Neuronal stem cell (in vitro differentiated cells): Measurements from ENCODE around the gene UCMA. TPM values are rescaled to one million over a fixed set of nuclear protein-coding genes. Genes with fewer than 3 reads are reported as not detected.
A peak's percentile ranks its signal among the peaks of the same experiment; 100 is the strongest.
"Not testable (repeated sequence)": the region's sequence is repeated elsewhere in the genome, so short reads cannot be mapped to it uniquely, and the experiment has no call there.

Experiments used
- DNase-seq: peaks from one replicate; pipeline ENCODE4 v3.0.0-alpha.2; 2013; ENCODE audit warnings: low spot score
- H2AFZ ChIP-seq: one replicate; pipeline ENCODE4 v1.6.1; 2013; ENCODE audit warnings: mild to moderate bottlenecking, low read length, inconsistent platforms
- H2AK5ac ChIP-seq: 2 replicates; pipeline ENCODE4 v1.6.1; 2013; ENCODE audit warnings: low read depth, mild to moderate bottlenecking, inconsistent platforms, low read length, moderate library complexity, mixed read lengths
- H2BK120ac ChIP-seq: 2 replicates; pipeline ENCODE4 v1.6.1; 2013; ENCODE audit warnings: low read depth, mild to moderate bottlenecking, inconsistent platforms, low read length, moderate library complexity, mixed read lengths
- H2BK12ac ChIP-seq: one replicate; pipeline ENCODE4 v1.6.1; 2013; ENCODE audit warnings: low read length, inconsistent platforms
- H2BK15ac ChIP-seq: 2 replicates; pipeline ENCODE4 v1.6.1; 2013; ENCODE audit warnings: mild to moderate bottlenecking, low read length, inconsistent platforms, mixed read lengths
- H2BK5ac ChIP-seq: one replicate; pipeline ENCODE4 v1.6.1; 2013; ENCODE audit warnings: inconsistent platforms, mild to moderate bottlenecking, low read length, moderate library complexity
- H3K14ac ChIP-seq: one replicate; pipeline ENCODE4 v1.6.1; 2013; ENCODE audit warnings: low read length, inconsistent platforms
- H3K18ac ChIP-seq: 2 replicates; pipeline ENCODE4 v1.6.1; 2013; ENCODE audit warnings: low read length, inconsistent platforms
- H3K23ac ChIP-seq: 2 replicates; pipeline ENCODE4 v1.6.1; 2013; ENCODE audit warnings: low read depth, mild to moderate bottlenecking, mixed read lengths, low read length, inconsistent platforms; ENCODE audit not compliant: poor library complexity
- H3K27ac ChIP-seq: replicated peaks from 3 replicates; pipeline ENCODE4 v1.5.1; 2013; ENCODE audit warnings: low read length, inconsistent platforms
- H3K27me3 ChIP-seq, 3 experiments: 2 replicates each; pipeline ENCODE4 v1.6.1; 2013; ENCODE audit warnings: low read length in 3 of 3, mild to moderate bottlenecking in 2 of 3, inconsistent platforms in 1 of 3, low read depth in 1 of 3, mixed read lengths in 1 of 3, moderate library complexity in 1 of 3; ENCODE audit not compliant: control insufficient read depth in 3 of 3, insufficient read depth in 3 of 3
- H3K36me3 ChIP-seq, 2 donors: replicated peaks in 1 of 2; 2 replicates each; pipeline ENCODE4 v1.6.1; 2013; ENCODE audit warnings: low read length in 2 of 2; ENCODE audit not compliant: control insufficient read depth in 2 of 2, insufficient read depth in 2 of 2
- H3K4ac ChIP-seq: 2 replicates; pipeline ENCODE4 v1.6.1; 2013; ENCODE audit warnings: inconsistent platforms, mild to moderate bottlenecking, low read length, moderate library complexity
- H3K4me1 ChIP-seq, 2 donors: 1 replicate in 1 of 2; 2 replicates in 1 of 2; pipeline ENCODE4 v1.6.1; 2013; ENCODE audit warnings: low read length in 2 of 2, low read depth in 1 of 2; ENCODE audit not compliant: control insufficient read depth in 2 of 2, insufficient read depth in 1 of 2
- H3K4me2 ChIP-seq: one replicate; pipeline ENCODE4 v1.6.1; 2013; ENCODE audit warnings: mild to moderate bottlenecking, low read length, inconsistent platforms; ENCODE audit not compliant: insufficient read depth, poor library complexity, severe bottlenecking
- H3K4me3 ChIP-seq, 2 donors: 2 replicates each; pipeline ENCODE4 v1.5.1; 2013; ENCODE audit warnings: low read length in 2 of 2, mild to moderate bottlenecking in 2 of 2, inconsistent platforms in 1 of 2, moderate library complexity in 1 of 2
- H3K79me1 ChIP-seq: one replicate; pipeline ENCODE4 v1.6.1; 2013; ENCODE audit warnings: low read depth, mild to moderate bottlenecking, inconsistent platforms, low read length, moderate library complexity
- H3K9ac ChIP-seq: one replicate; pipeline ENCODE4 v1.6.1; 2013; ENCODE audit warnings: mild to moderate bottlenecking, low read depth, low read length, inconsistent platforms; ENCODE audit not compliant: poor library complexity
- H3K9me3 ChIP-seq, 2 donors: replicated peaks in 1 of 2; 2 replicates each; pipeline versions ENCODE3 to v1.6.1; 2013; ENCODE audit warnings: low read length in 2 of 2, mild to moderate bottlenecking in 2 of 2, inconsistent platforms in 1 of 2, low read depth in 1 of 2, mixed read lengths in 1 of 2, moderate library complexity in 1 of 2; ENCODE audit not compliant: control insufficient read depth in 2 of 2, insufficient read depth in 1 of 2
- H4K8ac ChIP-seq: one replicate; pipeline ENCODE4 v1.6.1; 2013; ENCODE audit warnings: low read depth, mild to moderate bottlenecking, inconsistent platforms, low read length, moderate library complexity
- H4K91ac ChIP-seq: one replicate; pipeline ENCODE4 v1.6.1; 2013; ENCODE audit warnings: low read length, low read depth, mild to moderate bottlenecking, inconsistent platforms; ENCODE audit not compliant: poor library complexity
- WGBS, 2 donors: extraction: QIAGEN DNeasy Blood & Tissue Kit; methylation state at CpG; one replicate each; pipeline ENCODE4 v1.1.7; 2013; ENCODE audit warnings: missing lambda C conversion rate in 2 of 2, mixed read lengths in 1 of 2; ENCODE audit not compliant: insufficient read length in 2 of 2, insufficient replicate concordance in 1 of 2; ENCODE audit errors: extremely low coverage in 2 of 2; 5-methylcytosine and 5-hydroxymethylcytosine counted together
- polyA plus RNA-seq, 2 experiments: library from polyadenylated mRNA; stranded (reverse); fragments of 200-250 nt; gene quantifications; one replicate each; pipeline ENCODE4 v1.2.3, GENCODE V29; 2013

UCMA gene
- not detected for polyA plus RNA-seq (2013, experiment 1 of 2)
- polyA plus RNA-seq (2013, experiment 2 of 2): not detected

GRCh38 chr10:13234172-13234571 lies at the start of gene UCMA:
UCMA (minus strand) TSS chr10:13234374; CDS start chr10:13234258, 116 bp downstream.
- Histone ChIP-seq H3K18ac (peak within 1 kb of the TSS; percentile 45), H2BK15ac (no peak within 1 kb of the TSS), H2BK120ac (no peak within 1 kb of the TSS), H2BK12ac (no peak within 1 kb of the TSS), H3K9me3 (no peaks in the 10 kb centered on the region), H3K14ac (peak within 1 kb of the TSS; percentile 67), H3K36me3 (no peaks in the 10 kb centered on the region), H2AFZ (peak within 1 kb of the TSS; percentile 17), H3K23ac (peak within 1 kb of the TSS; percentile 25), H3K79me1 (no peaks in the 10 kb centered on the region), H3K4ac (no peak within 1 kb of the TSS), H2AK5ac (no peak within 1 kb of the TSS), H3K4me3 (no peak within 1 kb of the TSS), H3K9ac (no peak within 1 kb of the TSS), H3K27ac (no peak within 1 kb of the TSS), H4K91ac (no peak within 1 kb of the TSS), H3K4me2 (no peak within 1 kb of the TSS), H2BK5ac (no peak within 1 kb of the TSS), H3K4me1 (no peaks in the 10 kb centered on the region), H3K27me3 (peaks cover 0 to 5% (median 0%) of the 10 kb centered on the region in 3 experiments), H4K8ac (no peak within 1 kb of the TSS)
- no peak for DNase-seq
- no CpG with 5 or more reads among the region's 10 CpGs for WGBS, 2 donors

DNA sequence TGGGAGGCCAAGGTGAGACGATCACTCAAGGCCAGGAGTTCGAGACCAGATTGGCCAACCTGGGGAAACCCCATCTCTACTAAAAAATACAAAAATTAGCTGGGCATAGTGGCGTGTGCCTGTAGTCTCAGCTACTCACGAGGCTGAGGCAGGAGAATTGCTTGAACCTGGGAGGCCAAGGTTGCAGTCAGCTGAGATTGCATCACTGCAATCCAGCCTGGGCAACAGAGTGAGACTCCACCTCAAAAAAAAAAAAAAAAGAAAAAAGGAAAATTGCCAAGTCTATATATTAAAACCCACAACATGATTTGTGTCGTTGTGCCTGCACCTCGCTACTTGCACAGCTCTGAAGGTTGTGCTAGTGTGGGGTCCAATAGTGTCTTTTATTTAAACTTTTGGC lies 48.2 kb upstream of the UCMA start:
- H3K23ac ChIP-seq, H2AFZ ChIP-seq, H3K4me3 ChIP-seq, H2BK12ac ChIP-seq, H2AK5ac ChIP-seq, H3K27me3 ChIP-seq, H3K4ac ChIP-seq, H3K18ac ChIP-seq, H3K79me1 ChIP-seq, H2BK15ac ChIP-seq, H2BK120ac ChIP-seq, DNase-seq, H3K9me3 ChIP-seq, H4K91ac ChIP-seq, H3K4me2 ChIP-seq, H3K4me1 ChIP-seq, H3K14ac ChIP-seq, H3K9ac ChIP-seq, H3K27ac ChIP-seq, H2BK5ac ChIP-seq, H4K8ac ChIP-seq: not testable (repeated sequence)
- WGBS, 2 donors: no CpG with 5 or more reads among the region's 6 CpGs
- peaks cover 0 to 55% of the 10 kb centered on the region in 2 donors for H3K36me3 ChIP-seq

DNA sequence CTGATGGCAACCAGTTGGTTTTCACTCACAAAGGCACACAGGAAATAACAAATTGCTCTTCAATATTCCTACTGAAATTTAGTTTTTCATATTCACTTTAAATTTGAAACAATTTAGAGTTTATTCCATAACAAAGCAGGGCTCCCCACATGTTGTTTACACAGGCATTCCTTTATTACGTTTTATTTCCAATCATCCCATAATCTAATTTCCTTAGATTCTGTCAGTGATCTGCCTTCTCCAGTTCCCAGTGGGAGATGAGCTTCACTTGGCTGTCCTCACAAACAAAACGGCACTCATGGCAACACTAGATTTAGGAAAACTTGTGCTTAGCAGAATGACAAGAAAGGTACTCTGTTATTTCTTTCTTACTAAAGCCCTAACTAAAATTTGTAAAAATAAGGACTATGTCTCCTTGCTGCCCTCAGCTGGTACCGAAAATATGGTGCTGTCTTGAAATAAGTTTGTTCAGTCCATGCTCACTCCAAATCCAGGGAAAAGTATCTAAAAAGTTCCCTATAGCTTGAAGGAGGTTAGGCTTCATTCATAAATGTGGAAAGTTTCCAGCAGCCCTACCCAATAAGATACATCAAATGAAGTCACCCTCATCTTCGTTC lies 42.7 kb upstream of the UCMA start:
- DNase-seq: no peak
- H3K4me2 ChIP-seq: no peak overlapping the region
- no peak overlapping the region for H2BK120ac ChIP-seq
- H3K4me1 ChIP-seq: peaks cover 0 to 5% of the 10 kb centered on the region in 2 donors
- no peaks in the 10 kb centered on the region for H3K9me3 ChIP-seq
- no peak overlapping the region for H4K91ac ChIP-seq
- no CpG with 5 or more reads among the region's 4 CpGs for WGBS, 2 donors
- H3K4ac ChIP-seq: no peak overlapping the region
- H3K9ac ChIP-seq: no peak overlapping the region
- no peak overlapping the region for H3K14ac ChIP-seq
- H3K23ac ChIP-seq: no peak overlapping the region
- H3K18ac ChIP-seq: no peak overlapping the region
- H3K4me3 ChIP-seq: no peak overlapping the region
- H3K79me1 ChIP-seq: no peaks in the 10 kb centered on the region
- no peak overlapping the region for H2BK15ac ChIP-seq
- H3K27ac ChIP-seq: no peak overlapping the region
- H2AFZ ChIP-seq: no peak overlapping the region
- no peak overlapping the region for H2BK5ac ChIP-seq
- H3K36me3 ChIP-seq: peaks cover 0 to 23% of the 10 kb centered on the region in 2 donors
- H3K27me3 ChIP-seq: no peaks in the 10 kb centered on the region
- H2BK12ac ChIP-seq: no peak overlapping the region
- H2AK5ac ChIP-seq: no peak overlapping the region
- H4K8ac ChIP-seq: no peak overlapping the region

- WGBS, 2 donors: no CpG with 5 or more reads among the region's 11 CpGs
- H3K4me1 ChIP-seq, H3K14ac ChIP-seq, H3K4ac ChIP-seq, H3K23ac ChIP-seq, DNase-seq, H3K4me2 ChIP-seq, H3K4me3 ChIP-seq, H2BK12ac ChIP-seq, H2AFZ ChIP-seq, H2BK120ac ChIP-seq, H3K9me3 ChIP-seq, H2AK5ac ChIP-seq, H3K27me3 ChIP-seq, H3K79me1 ChIP-seq, H2BK15ac ChIP-seq, H2BK5ac ChIP-seq, H3K9ac ChIP-seq, H4K8ac ChIP-seq, H3K27ac ChIP-seq, H4K91ac ChIP-seq, H3K18ac ChIP-seq: not testable (repeated sequence)
- H3K36me3 ChIP-seq: peaks cover 0 to 16% of the 10 kb centered on the region in 2 donors
These were observed 42.0 kb upstream of the UCMA start for GRCh38 chr10:13276146-13276545.
